NCI-H1092 treated with DMSO at 0.1 percent for 48 hours (cell line): ENCODE data around the gene PRKAR1A.

ENCODE experiments used
- DNase-seq: peaks from one replicate; lab custom pipeline; 2025; lab: John Stamatoyannopoulos, UW

PRKAR1A gene

DNA sequence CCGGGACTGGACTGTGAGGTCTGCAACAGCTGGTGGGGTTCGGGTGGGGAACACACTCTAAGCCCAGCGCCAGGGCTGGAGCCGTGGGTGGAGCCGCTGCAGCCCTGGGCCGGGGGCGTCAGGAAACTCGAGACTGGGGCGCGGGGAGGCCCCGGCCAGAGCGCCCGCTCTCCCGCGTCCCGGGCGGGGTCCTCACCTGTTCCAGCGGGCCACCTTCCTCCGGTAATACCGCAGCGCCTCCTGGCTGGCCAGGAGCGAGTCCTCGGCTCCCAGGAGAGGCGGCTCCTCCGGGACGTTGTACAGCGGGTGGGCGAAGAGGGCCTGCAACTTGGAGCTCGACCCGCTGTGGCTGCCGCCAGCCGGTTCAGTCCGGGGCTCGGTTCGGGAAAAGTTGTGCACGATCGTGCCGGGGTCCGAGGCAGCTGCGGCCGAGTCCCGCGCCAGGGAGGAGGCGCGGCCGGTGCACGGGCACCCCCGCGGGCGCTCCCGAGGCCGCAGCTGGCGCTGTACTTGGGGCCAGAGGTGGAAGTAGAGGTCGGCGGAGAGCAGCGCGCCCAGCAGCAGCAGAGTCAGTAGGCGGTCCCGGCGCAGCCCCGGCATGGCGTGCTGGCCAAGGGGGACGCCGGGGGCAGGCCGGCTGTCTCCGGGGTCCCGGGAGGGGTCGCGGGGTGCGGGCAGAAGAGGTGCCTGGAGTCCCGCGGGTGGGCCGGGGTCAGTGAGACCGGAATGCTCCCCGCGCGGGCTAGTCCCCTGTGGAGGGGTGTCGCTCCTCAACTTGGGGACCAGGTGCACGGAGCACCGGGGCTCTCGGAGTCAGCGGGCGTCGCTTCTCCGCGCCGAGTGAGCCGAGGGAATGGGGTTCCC, 88.1 kb downstream of the PRKAR1A start:
- DNase-seq: peak; percentile 23
